ENCODE results near the gene ABCD3. TPM values are rescaled to one million over a fixed set of nuclear protein-coding genes. Genes with fewer than 3 reads are reported as not detected.
A peak's percentile ranks its signal among the peaks of the same experiment; 100 is the strongest.

ABCD3 gene
- total RNA-seq, 2 experiments from 2014 or later: 19.6 to 21.4 TPM

GRCh38 chr1:94395748-94396309 lies 22.4 kb upstream of the ABCD3 start:
- ChIA-PET POLR2A (no interaction called here), CTCF (no interaction called here)
- Mint-ChIP-seq H3K27ac (no peak overlapping the region), H3K27me3 (peaks cover 6% of the 10 kb centered on the region), H3K9me3 (no peaks in the 10 kb centered on the region), H3K36me3 (ENCODE audit: low read depth) (no peaks in the 10 kb centered on the region), H3K4me3 (no peak overlapping the region), H3K4me1 (no peaks in the 10 kb centered on the region)
- DNase-seq: no peak

DNA sequence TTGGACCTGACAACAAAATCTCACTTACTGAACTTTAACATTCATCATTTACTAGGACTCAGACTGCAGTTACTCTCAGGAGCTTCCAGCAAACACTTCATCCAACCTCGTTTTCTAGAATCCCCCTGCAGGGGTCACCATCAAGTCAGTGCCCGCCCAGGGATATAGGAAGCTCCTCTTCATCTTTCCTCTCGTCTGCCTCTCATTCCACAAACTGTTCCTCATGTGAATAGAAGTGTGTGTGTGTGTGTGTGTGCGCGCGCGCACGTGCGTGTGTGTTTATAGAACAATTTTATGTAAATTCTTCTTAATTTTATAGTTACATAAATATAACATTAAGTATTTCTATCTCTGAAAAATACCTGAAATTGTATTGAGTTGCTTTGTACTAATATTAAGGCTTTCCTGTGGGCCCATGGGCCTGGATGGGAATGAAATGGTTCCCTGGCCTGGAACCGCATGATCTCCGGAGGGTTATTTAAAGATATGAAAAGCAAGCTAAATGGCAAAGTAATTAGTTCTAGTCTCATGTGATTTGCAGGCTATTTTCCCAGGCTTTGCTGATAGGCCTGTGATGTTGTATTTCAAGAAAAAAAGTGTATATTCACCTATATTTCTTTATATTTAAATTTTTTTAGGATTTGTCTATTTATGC lies 21.7 kb upstream of the ABCD3 start:
- Mint-ChIP-seq H3K36me3 (ENCODE audit: low read depth) (no peaks in the 10 kb centered on the region), H3K4me3 (no peak overlapping the region), H3K27me3 (peaks cover 9% of the 10 kb centered on the region), H3K4me1 (no peaks in the 10 kb centered on the region), H3K9me3 (no peaks in the 10 kb centered on the region), H3K27ac (no peak overlapping the region)
- ChIA-PET POLR2A (no interaction called here), CTCF (no interaction called here)
- no peak for DNase-seq

GRCh38 chr1:94398356-94398755 lies 19.8 kb upstream of the ABCD3 start:
- CTCF ChIA-PET: no interaction called here
- Mint-ChIP-seq H3K4me3 (no peak overlapping the region), H3K27me3 (peaks cover 15% of the 10 kb centered on the region), H3K36me3 (ENCODE audit: low read depth) (no peaks in the 10 kb centered on the region), H3K4me1 (no peaks in the 10 kb centered on the region), H3K27ac (no peak overlapping the region), H3K9me3 (no peaks in the 10 kb centered on the region)
- no peak for DNase-seq
- POLR2A ChIA-PET: no interaction called here

DNA sequence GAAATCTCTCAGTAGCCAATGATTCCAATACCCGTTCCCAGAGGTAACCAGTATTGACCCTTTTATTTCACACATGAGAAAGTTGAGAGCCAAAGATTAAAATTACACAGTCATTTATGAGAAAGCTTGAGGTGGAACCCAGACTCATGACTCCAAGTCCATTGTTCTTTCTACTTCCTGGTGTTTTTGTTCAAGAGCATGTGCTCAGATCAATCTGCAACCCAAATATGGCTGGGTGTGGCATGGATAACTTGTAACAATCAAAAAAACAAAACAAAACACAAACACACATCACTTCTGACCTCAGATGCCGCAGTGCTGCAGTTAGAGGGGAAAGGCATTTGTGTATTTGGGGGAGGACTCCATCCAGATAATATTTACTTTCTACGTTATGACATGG lies 18.7 kb upstream of the ABCD3 start:
- H3K4me3 Mint-ChIP-seq: no peak overlapping the region
- H3K27ac Mint-ChIP-seq: no peak overlapping the region
- no peaks in the 10 kb centered on the region for H3K36me3 Mint-ChIP-seq (ENCODE audit: low read depth)
- no peaks in the 10 kb centered on the region for H3K4me1 Mint-ChIP-seq
- H3K27me3 Mint-ChIP-seq: peaks cover 21% of the 10 kb centered on the region
- CTCF ChIA-PET: no interaction called here
- no peak for DNase-seq
- H3K9me3 Mint-ChIP-seq: no peaks in the 10 kb centered on the region
- POLR2A ChIA-PET: no interaction called here

GRCh38 chr1:94401206-94401605 lies 17.0 kb upstream of the ABCD3 start:
- CTCF ChIA-PET: no interaction called here
- Mint-ChIP-seq H3K9me3 (no peaks in the 10 kb centered on the region), H3K36me3 (ENCODE audit: low read depth) (no peaks in the 10 kb centered on the region), H3K4me3 (no peak overlapping the region), H3K27ac (no peak overlapping the region), H3K4me1 (no peaks in the 10 kb centered on the region), H3K27me3 (peaks cover 22% of the 10 kb centered on the region)
- DNase-seq: no peak
- POLR2A ChIA-PET: interaction anchor here (0.7 kb wide), 1 partner anchor 14 kb away, joined by 3 read pairs; no protein-coding TSS in a partner anchor

DNA sequence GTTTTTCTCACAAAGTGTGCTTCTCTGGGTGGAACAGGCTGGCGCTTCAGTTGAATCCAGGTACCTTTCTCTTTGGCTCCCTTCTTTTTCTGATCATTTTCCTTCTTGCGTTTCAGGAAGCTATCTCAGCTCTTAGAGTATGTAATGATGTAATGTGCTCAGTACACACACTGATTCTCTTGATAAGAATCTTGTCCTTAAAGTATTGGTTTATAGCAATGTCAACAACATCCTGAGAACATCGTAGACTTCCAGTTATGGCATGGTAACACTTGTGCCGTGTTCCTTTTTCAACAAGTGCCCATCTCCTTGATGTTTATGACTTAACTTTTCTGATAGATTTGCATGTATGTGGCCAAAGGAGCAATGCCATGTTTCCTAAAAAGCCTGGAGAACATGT lies 11.7 kb upstream of the ABCD3 start:
- no peak for DNase-seq
- Mint-ChIP-seq H3K27ac (no peak overlapping the region), H3K4me1 (no peaks in the 10 kb centered on the region), H3K27me3 (peaks cover 36% of the 10 kb centered on the region), H3K4me3 (no peak overlapping the region), H3K9me3 (no peaks in the 10 kb centered on the region), H3K36me3 (ENCODE audit: low read depth) (no peaks in the 10 kb centered on the region)
- CTCF ChIA-PET: no interaction called here
- POLR2A ChIA-PET: no interaction called here

GRCh38 chr1:94408104-94408830 lies 9.9 kb upstream of the ABCD3 start:
- Mint-ChIP-seq H3K9me3 (no peaks in the 10 kb centered on the region), H3K4me1 (no peaks in the 10 kb centered on the region), H3K36me3 (ENCODE audit: low read depth) (no peaks in the 10 kb centered on the region), H3K4me3 (no peak overlapping the region), H3K27me3 (peaks cover 34% of the 10 kb centered on the region), H3K27ac (no peak overlapping the region)
- no peak for DNase-seq
- POLR2A ChIA-PET: no interaction called here
- CTCF ChIA-PET: no interaction called here

GRCh38 chr1:94411237-94411636 lies 7.0 kb upstream of the ABCD3 start:
- no peak for DNase-seq
- peaks cover 34% of the 10 kb centered on the region for H3K27me3 Mint-ChIP-seq
- no peak overlapping the region for H3K27ac Mint-ChIP-seq
- CTCF ChIA-PET: no interaction called here
- POLR2A ChIA-PET: no interaction called here
- no peaks in the 10 kb centered on the region for H3K9me3 Mint-ChIP-seq
- no peak overlapping the region for H3K4me3 Mint-ChIP-seq
- no peaks in the 10 kb centered on the region for H3K36me3 Mint-ChIP-seq (ENCODE audit: low read depth)
- H3K4me1 Mint-ChIP-seq: no peaks in the 10 kb centered on the region

- ChIA-PET CTCF (no interaction called here), POLR2A (no interaction called here)
- DNase-seq: no peak
- H3K4me1 Mint-ChIP-seq: no peaks in the 10 kb centered on the region
- no peaks in the 10 kb centered on the region for H3K9me3 Mint-ChIP-seq
- H3K4me3 Mint-ChIP-seq: no peak overlapping the region
- no peak overlapping the region for H3K27ac Mint-ChIP-seq
- no peaks in the 10 kb centered on the region for H3K36me3 Mint-ChIP-seq (ENCODE audit: low read depth)
- H3K27me3 Mint-ChIP-seq: peaks cover 31% of the 10 kb centered on the region
Observed at GRCh38 chr1:94413311-94413710, 4.9 kb upstream of the ABCD3 start.

DNA sequence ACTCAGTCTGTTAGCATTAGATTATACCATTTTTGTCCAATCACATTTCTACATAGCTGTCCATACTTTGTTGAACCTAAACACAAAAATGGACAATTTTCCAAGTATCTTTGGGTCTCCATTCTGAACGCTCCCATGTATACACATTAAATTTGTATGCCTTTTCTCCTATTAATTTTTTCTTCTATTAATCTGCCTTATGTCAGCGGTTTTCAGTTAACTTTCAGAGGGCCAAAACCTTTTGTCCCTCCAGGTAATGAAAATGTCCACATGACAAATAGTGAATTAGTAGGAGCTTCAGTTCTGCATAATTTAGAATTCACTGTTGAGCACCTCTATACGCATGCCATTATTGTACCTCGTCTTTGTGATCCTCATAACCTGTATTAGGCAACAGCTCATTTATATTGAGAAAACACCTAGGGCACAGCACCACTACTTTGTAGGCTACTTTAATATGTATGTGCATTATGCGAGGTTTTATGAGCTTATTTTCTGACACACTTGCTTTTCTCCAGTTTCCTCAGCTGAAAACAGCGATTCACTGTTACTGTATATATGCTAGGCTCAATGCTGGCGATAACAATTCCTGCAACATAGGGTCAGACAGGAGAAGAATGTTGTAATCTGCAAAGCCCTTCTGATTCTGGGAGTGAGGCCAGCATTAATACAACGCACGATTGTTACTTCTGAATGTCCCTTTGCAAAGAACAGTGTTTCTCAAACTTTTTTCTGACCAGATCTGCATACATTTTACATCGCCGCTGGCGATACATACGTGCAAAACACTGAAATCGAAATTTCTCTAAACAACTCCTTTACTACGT lies 1.1 kb upstream of the ABCD3 start:
- Mint-ChIP-seq H3K9me3 (no peaks in the 10 kb centered on the region), H3K4me3 (no peak overlapping the region), H3K27ac (no peak overlapping the region), H3K27me3 (peaks cover 12% of the 10 kb centered on the region), H3K36me3 (ENCODE audit: low read depth) (peaks cover 5% of the 10 kb centered on the region), H3K4me1 (peaks cover 21% of the 10 kb centered on the region)
- DNase-seq: no peak
- CTCF ChIA-PET: interaction anchor here (1.4 to 1.6 kb wide), 2 partner anchors 24 to 571 kb away, joined by 3 read pairs; no protein-coding TSS in a partner anchor
- POLR2A ChIA-PET: interaction anchor here (0.6 to 1.4 kb wide), 4 partner anchors 9 to 30 kb away, joined by 3 read pairs; no protein-coding TSS in a partner anchor

DNA sequence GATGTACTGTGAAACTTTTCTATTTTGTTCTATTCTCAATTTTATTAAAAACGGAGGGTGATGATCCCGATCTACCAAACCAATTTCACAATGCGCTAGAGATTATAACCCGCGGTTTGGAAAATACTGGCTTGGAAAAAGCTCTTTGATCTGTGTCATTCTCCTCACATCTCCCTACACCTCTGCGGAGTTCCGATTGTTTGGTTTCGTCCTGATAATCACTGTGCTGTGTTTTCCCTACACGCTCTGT lies 536 bp upstream of the ABCD3 start:
- CTCF ChIA-PET: interaction anchor here (1.4 to 1.6 kb wide), 2 partner anchors 23 to 572 kb away, joined by 3 read pairs; no protein-coding TSS in a partner anchor
- POLR2A ChIA-PET: interaction anchor here (0.6 to 1.4 kb wide), 4 partner anchors 8 to 31 kb away, joined by 3 read pairs; no protein-coding TSS in a partner anchor

GRCh38 chr1:94418664-94419655 lies 771 bp downstream of the ABCD3 start:
- Mint-ChIP-seq H3K36me3 (ENCODE audit: low read depth) (peaks cover 5% of the 10 kb centered on the region), H3K27me3 (peaks cover 10% of the 10 kb centered on the region), H3K9me3 (no peaks in the 10 kb centered on the region), H3K27ac (peak overlapping the region; percentile 42), H3K4me3 (no peak overlapping the region), H3K4me1 (peaks cover 21% of the 10 kb centered on the region)
- no peak for DNase-seq
- ChIA-PET CTCF (interaction anchor here (0.6 to 1.6 kb wide), 2 partner anchors 22 to 698 kb away, joined by 3 to 4 read pairs; partner anchors contain the start of gene TLCD4), POLR2A (interaction anchor here (1.1 kb wide), 1 partner anchor 185 kb away, joined by 3 read pairs; no protein-coding TSS in a partner anchor)

More for the DNA sequence above, 536 bp upstream of the ABCD3 start:
- no peaks in the 10 kb centered on the region for H3K9me3 Mint-ChIP-seq
- H3K4me1 Mint-ChIP-seq: peaks cover 21% of the 10 kb centered on the region
- DNase-seq: no peak
- H3K27ac Mint-ChIP-seq: no peak overlapping the region
- no peak overlapping the region for H3K4me3 Mint-ChIP-seq
- peaks cover 12% of the 10 kb centered on the region for H3K27me3 Mint-ChIP-seq
- peaks cover 5% of the 10 kb centered on the region for H3K36me3 Mint-ChIP-seq (ENCODE audit: low read depth)
